Progenitor cell of endocrine pancreas (in vitro differentiated cells): Measurements from ENCODE around the gene SSX4. TPM values are rescaled to one million over a fixed set of nuclear protein-coding genes. Genes with fewer than 3 reads are reported as not detected.
"Not testable (repeated sequence)": the region's sequence is repeated elsewhere in the genome, so short reads cannot be mapped to it uniquely, and the experiment has no call there.

ENCODE experiments used
- DNase-seq: peaks from one replicate; pipeline ENCODE4 v3.0.0; 2021; ENCODE audit warnings: low spot score; ENCODE audit not compliant: unreplicated experiment
- H3K27ac Mint-ChIP-seq: 2 replicates; pipeline ENCODE4 v1.8.0; 2021; ENCODE audit warnings: mild to moderate bottlenecking, moderate library complexity, mixed read lengths
- H3K27me3 Mint-ChIP-seq: 2 replicates; pipeline ENCODE4 v1.8.0; 2021; ENCODE audit warnings: mixed read lengths
- H3K36me3 Mint-ChIP-seq: 2 replicates; pipeline ENCODE4 v1.8.0; 2022; ENCODE audit warnings: mixed read lengths; ENCODE audit not compliant: insufficient read depth
- H3K4me1 Mint-ChIP-seq: 2 replicates; pipeline ENCODE4 v1.8.0; 2021; ENCODE audit warnings: low read depth, mixed read lengths
- H3K4me3 Mint-ChIP-seq: 2 replicates; pipeline ENCODE4 v1.8.0; 2021; ENCODE audit warnings: low read depth, mild to moderate bottlenecking, moderate library complexity, mixed read lengths
- H3K9me3 Mint-ChIP-seq: 2 replicates; pipeline ENCODE4 v1.8.0; 2021; ENCODE audit warnings: low read depth, mixed read lengths
- long read RNA-seq: library from polyadenylated mRNA; unstranded; transcript quantifications from one replicate; pipeline ENCODE4 v2.0.0, GENCODE V29; 2020
- total RNA-seq: library from RNA; stranded (reverse); gene quantifications from 2 replicates; pipeline ENCODE4 v1.2.1, GENCODE V29; 2021
- TF ChIP-seq, protein P1 (sequence below): fragments of 200-600 bp; sonication (generic); IDR thresholded peaks from one replicate; pipeline ENCODE4 v1.5.0; 2021; ENCODE audit warnings: antibody characterized with exemption, mild to moderate bottlenecking; ENCODE audit not compliant: unreplicated experiment

Gene SSX4, protein sequence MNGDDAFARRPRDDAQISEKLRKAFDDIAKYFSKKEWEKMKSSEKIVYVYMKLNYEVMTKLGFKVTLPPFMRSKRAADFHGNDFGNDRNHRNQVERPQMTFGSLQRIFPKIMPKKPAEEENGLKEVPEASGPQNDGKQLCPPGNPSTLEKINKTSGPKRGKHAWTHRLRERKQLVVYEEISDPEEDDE
- total RNA-seq = not detected in 2 replicates
- long read RNA-seq = 0 reads

DNA sequence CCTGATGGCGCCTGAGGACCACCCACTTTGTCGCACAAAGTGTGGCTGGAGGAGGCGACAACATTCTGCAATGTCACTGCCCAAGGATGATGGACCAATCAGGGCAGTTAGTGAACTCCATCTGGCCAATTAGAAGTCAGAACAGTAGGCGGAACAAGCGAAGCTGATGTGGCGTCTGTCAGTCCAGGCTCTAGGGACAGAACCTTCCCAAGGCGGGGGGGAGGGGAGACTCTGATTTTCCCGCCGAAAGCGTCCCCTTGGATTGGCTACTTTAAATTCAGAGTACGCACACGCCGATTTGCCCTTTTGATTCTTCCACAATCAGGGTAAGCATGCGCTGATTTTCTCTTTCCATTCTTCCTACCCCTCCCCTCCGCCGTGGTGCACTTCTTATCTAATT lies at the start of gene SSX4:
SSX4 (plus strand) TSS at position 301 of the 400 bp plus-strand sequence. CDS start 515 bp downstream, outside the sequence.
- not testable (repeated sequence) for H3K4me3 Mint-ChIP-seq, H3K4me1 Mint-ChIP-seq, DNase-seq, H3K36me3 Mint-ChIP-seq, H3K27me3 Mint-ChIP-seq, H3K9me3 Mint-ChIP-seq, H3K27ac Mint-ChIP-seq

DNA sequence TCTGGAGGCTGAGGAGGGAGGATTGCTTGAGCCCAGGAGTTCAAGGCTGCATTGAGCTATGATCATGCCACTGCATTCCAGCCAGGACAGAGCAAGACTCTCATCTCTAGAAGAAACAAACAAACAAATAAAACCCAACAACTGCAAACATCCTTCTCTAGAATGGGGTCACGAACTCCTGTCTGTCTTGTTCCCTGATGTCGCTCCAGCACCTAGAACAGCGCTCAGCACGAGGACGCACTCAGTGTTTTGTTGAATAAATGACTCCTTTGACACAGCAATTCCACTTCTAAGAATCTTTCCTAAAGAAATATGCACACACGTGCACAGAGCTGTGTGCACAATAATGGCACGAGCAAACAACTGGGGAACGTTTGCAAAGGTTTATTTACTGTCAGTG lies 37.3 kb upstream of the SSX4 start:
- H3K27me3 Mint-ChIP-seq, H3K36me3 Mint-ChIP-seq, H3K4me1 Mint-ChIP-seq, H3K27ac Mint-ChIP-seq, H3K4me3 Mint-ChIP-seq, DNase-seq, H3K9me3 Mint-ChIP-seq: not testable (repeated sequence)

DNA sequence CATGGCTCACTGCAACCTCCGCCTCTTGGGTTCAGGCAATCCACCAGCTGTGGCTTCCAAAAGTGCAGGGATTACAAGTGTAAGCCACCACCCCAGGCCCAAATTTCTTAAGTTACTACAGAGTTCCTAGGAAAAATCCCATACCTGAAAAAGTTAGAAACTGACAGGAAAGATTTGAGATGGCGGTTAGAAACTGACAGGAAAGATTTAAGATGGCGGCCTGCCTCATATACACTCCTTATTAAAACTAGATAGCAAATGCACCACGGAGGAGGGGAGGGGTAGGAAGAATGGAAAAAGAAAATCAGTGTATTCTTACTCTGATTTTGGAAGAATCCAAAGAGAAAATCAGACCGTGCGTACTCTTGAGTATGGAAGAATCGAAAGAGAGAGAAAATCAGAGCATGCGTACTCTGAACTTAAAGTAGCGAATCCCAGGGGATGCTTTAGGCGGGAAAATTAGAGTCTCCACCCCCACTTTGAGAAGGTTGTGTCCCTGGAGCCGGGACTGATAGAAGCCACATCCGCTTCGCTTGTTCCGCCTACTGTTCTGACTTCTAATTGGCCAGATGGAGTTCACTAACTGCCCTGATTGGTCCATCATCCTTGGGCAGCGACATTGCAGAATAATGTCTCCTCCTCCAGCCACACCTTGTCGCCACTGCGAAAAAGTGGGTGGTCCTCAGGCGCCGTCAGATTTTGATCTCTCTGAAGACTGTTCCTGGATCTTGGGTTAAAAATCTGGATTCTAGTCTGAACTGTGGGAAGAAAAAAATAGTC lies 26.8 kb upstream of the SSX4 start, which contains the start of gene SSX3:
SSX3 (minus strand) TSS at position 389 of the 780 bp plus-strand sequence. CDS start 1,454 bp downstream, outside the sequence.
- DNase-seq, H3K36me3 Mint-ChIP-seq, H3K4me1 Mint-ChIP-seq, H3K27me3 Mint-ChIP-seq, H3K27ac Mint-ChIP-seq, H3K4me3 Mint-ChIP-seq, H3K9me3 Mint-ChIP-seq: not testable (repeated sequence)

DNA sequence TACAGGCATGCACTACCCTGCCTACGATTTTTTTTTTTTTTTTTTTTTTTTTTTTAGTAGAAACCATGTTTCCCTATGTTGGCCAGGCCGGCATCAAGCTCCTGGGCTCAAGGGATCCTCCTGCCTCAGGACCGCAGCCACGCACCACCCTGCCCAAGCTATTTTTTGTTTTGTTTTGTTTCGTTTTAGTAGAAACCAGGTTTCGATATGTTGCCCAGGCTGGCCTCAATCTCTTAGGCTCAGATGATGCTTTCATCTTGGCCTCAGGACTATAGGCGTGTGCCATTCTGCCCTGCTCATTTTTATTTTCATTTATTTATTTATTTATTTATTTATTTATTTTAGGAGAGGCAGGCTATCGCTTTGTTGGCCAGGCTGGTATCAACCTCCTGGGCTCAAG lies 25.7 kb upstream of the SSX4 start:
- Mint-ChIP-seq H3K4me1 (no peaks in the 10 kb centered on the region), H3K36me3 (no peaks in the 10 kb centered on the region), H3K27me3 (no peaks in the 10 kb centered on the region), H3K27ac (no peak overlapping the region), H3K9me3 (peaks cover 3% of the 10 kb centered on the region), H3K4me3 (no peak overlapping the region)
- TF ChIP-seq, protein P1, sequence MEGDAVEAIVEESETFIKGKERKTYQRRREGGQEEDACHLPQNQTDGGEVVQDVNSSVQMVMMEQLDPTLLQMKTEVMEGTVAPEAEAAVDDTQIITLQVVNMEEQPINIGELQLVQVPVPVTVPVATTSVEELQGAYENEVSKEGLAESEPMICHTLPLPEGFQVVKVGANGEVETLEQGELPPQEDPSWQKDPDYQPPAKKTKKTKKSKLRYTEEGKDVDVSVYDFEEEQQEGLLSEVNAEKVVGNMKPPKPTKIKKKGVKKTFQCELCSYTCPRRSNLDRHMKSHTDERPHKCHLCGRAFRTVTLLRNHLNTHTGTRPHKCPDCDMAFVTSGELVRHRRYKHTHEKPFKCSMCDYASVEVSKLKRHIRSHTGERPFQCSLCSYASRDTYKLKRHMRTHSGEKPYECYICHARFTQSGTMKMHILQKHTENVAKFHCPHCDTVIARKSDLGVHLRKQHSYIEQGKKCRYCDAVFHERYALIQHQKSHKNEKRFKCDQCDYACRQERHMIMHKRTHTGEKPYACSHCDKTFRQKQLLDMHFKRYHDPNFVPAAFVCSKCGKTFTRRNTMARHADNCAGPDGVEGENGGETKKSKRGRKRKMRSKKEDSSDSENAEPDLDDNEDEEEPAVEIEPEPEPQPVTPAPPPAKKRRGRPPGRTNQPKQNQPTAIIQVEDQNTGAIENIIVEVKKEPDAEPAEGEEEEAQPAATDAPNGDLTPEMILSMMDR = no peak
- DNase-seq = no peak

DNA sequence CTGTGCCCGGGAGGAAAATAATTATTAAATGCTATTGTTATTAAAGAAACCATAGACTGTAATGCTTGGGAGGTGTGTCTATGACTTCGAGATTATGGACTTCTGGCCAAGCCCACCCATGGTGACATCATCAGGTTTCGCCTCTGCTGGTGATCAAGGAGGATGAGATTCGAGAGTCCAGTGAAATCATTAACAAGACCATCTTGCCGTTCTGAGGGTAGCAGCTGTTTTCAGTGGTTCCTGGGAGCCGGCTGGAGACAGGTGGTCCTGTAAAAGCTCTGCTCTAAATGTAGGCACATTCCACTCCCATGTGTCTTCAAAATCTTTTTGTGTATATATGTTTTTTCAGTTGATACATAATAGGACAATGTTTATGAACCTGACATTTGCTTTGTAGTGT lies 24.1 kb upstream of the SSX4 start:
- H3K27ac Mint-ChIP-seq, DNase-seq, H3K4me3 Mint-ChIP-seq, H3K27me3 Mint-ChIP-seq, H3K4me1 Mint-ChIP-seq, H3K9me3 Mint-ChIP-seq, H3K36me3 Mint-ChIP-seq: not testable (repeated sequence)

DNA sequence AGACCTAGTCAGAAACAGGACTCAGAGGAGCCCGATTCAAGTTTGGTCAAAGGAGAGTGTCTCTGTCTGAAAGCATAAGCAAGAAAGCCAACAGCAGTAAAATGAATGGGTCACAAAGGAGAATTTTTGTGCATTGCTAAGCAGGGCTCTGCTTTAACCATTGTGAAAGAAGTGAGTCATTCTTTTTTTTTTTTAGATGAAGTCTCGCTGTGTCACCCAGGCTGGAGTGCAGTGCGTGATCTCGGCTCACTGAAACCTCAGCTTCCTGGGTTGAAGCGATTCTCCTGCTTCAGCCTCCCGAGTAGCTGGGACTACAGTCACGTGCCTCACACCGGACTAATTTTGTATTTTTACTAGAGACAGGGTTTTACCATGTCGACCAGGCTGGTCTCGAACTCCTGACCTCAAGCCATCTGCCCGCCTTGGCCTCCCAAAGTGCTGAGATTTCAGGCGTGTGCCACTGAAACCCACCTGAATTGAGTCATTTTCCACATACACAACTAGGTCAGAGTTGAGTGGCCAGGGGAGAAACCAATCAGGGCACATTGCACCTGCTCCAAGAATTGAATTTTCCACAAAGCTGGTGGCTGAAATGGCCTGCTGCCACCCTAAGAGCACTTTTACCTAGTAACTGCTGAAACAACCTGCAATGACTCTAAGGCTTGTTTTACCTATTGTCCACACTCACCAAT lies 15.5 kb upstream of the SSX4 start:
- H3K27ac Mint-ChIP-seq, H3K4me3 Mint-ChIP-seq, H3K4me1 Mint-ChIP-seq, DNase-seq, H3K27me3 Mint-ChIP-seq, H3K9me3 Mint-ChIP-seq, H3K36me3 Mint-ChIP-seq: not testable (repeated sequence)

DNA sequence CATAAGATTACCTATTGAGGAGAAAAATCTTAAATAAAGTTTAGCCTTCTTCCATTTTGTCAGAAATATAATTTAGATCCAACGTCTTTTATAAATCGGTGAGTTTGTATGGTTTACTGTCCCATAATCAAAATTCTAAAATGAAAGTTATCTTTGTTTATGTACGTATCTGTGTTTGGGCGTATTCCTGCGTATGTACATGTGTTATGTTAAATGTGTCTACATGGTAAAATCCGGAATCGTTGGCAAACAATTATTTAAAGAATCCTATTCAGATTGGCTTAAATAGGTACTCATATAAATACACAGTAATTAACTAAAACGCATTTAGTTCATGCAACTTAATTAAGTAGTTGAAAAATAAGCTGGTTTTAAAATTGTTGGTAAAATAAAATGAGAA lies 12.9 kb upstream of the SSX4 start:
- H3K36me3 Mint-ChIP-seq, DNase-seq, H3K4me3 Mint-ChIP-seq, H3K9me3 Mint-ChIP-seq, H3K27me3 Mint-ChIP-seq, H3K4me1 Mint-ChIP-seq, H3K27ac Mint-ChIP-seq: not testable (repeated sequence)

DNA sequence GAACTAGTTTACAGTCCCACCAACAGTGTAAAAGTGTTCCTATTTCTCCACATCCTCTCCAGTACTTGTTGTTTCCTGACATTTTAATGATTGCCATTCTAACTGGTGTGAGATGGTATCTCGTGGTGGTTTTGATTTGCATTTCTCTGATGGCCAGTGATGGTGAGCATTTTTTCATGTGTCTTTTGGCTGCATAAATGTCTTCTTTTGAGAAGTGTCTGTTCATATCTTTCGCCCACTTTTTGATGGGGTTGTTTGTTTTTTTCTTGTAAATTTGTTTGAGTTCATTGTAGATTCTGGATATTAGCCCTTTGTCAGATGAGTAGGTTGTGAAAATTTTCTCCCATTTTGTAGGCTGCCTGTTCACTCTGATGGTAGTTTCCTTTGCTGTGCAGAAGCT lies 13.6 kb downstream of the SSX4 start:
- H3K4me1 Mint-ChIP-seq, H3K36me3 Mint-ChIP-seq, DNase-seq, H3K27ac Mint-ChIP-seq, H3K4me3 Mint-ChIP-seq, H3K27me3 Mint-ChIP-seq, H3K9me3 Mint-ChIP-seq: not testable (repeated sequence)

DNA sequence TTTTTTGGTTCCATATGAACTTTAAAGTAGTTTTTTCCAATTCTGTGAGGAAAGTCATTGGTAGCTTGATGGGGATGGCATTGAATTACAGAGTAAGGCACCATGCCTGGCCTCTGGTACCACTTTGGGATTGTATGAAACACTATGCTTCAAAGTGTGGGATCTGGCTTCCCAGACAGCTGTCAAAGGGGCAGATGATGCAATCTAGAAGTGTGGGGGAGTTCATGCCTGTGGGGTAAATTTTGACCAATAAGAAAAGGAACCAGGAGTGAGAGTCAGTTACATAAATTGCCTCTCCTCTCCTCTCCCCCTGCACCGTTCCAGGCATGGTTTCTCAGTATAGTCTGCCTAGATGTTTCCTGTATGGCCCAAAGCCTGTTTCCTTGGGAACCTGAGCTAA lies 14.5 kb downstream of the SSX4 start:
- DNase-seq, H3K9me3 Mint-ChIP-seq, H3K36me3 Mint-ChIP-seq, H3K4me3 Mint-ChIP-seq, H3K4me1 Mint-ChIP-seq, H3K27me3 Mint-ChIP-seq, H3K27ac Mint-ChIP-seq: not testable (repeated sequence)

DNA sequence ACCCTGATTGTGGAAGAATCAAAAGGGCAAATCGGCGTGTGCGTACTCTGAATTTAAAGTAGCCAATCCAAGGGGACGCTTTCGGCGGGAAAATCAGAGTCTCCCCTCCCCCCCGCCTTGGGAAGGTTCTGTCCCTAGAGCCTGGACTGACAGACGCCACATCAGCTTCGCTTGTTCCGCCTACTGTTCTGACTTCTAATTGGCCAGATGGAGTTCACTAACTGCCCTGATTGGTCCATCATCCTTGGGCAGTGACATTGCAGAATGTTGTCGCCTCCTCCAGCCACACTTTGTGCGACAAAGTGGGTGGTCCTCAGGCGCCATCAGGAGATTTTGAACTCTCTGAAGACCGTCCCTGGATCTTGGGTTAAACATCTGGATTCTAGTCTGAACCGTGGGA lies 28.5 kb downstream of the SSX4 start, which contains the start of gene SSX4B:
SSX4B (minus strand) TSS at position 101 of the 400 bp plus-strand sequence. CDS start 588 bp downstream, outside the sequence.
- not testable (repeated sequence) for H3K4me3 Mint-ChIP-seq, H3K9me3 Mint-ChIP-seq, H3K36me3 Mint-ChIP-seq, H3K27ac Mint-ChIP-seq, H3K27me3 Mint-ChIP-seq, H3K4me1 Mint-ChIP-seq, DNase-seq

DNA sequence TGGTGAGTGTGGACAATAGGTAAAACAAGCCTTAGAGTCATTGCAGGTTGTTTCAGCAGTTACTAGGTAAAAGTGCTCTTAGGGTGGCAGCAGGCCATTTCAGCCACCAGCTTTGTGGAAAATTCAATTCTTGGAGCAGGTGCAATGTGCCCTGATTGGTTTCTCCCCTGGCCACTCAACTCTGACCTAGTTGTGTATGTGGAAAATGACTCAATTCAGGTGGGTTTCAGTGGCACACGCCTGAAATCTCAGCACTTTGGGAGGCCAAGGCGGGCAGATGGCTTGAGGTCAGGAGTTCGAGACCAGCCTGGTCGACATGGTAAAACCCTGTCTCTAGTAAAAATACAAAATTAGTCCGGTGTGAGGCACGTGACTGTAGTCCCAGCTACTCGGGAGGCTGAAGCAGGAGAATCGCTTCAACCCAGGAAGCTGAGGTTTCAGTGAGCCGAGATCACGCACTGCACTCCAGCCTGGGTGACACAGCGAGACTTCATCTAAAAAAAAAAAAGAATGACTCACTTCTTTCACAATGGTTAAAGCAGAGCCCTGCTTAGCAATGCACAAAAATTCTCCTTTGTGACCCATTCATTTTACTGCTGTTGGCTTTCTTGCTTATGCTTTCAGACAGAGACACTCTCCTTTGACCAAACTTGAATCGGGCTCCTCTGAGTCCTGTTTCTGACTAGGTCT lies 43.8 kb downstream of the SSX4 start:
- H3K4me1 Mint-ChIP-seq, H3K36me3 Mint-ChIP-seq, H3K4me3 Mint-ChIP-seq, H3K27me3 Mint-ChIP-seq, H3K27ac Mint-ChIP-seq, DNase-seq, H3K9me3 Mint-ChIP-seq: not testable (repeated sequence)
